ENCODE measurements around the gene PFKL. TPM values are rescaled to one million over a fixed set of nuclear protein-coding genes. Genes with fewer than 3 reads are reported as not detected.

Gene PFKL
- total RNA-seq, 1 donor = 106 TPM

DNA sequence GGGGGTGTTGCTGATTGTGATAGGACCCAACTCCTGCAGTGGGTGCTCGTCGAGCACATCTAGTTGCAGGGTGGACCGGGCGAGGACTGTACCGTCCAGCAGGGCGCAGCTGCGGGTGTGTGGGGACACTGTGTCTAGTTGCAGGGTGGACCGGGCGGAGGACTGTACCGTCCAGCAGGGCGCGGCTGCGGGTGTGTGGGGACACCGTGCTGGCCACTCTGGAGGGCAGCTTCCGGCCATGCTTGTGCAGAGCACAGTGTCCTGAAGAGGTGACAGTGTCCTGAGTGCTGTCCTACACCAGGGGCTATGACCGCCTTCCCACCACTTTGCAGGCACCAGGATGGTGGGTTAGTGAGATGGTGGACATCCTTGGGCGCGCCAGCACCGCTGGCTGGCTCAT, 49.0 kb downstream of the PFKL start:
- no peak overlapping the region for H3K4me3 ChIP-seq (ENCODE audit: low read depth, low read length)
- DNase-seq (ENCODE audit: low read depth) = no peak
- TF ChIP-seq, protein P1, sequence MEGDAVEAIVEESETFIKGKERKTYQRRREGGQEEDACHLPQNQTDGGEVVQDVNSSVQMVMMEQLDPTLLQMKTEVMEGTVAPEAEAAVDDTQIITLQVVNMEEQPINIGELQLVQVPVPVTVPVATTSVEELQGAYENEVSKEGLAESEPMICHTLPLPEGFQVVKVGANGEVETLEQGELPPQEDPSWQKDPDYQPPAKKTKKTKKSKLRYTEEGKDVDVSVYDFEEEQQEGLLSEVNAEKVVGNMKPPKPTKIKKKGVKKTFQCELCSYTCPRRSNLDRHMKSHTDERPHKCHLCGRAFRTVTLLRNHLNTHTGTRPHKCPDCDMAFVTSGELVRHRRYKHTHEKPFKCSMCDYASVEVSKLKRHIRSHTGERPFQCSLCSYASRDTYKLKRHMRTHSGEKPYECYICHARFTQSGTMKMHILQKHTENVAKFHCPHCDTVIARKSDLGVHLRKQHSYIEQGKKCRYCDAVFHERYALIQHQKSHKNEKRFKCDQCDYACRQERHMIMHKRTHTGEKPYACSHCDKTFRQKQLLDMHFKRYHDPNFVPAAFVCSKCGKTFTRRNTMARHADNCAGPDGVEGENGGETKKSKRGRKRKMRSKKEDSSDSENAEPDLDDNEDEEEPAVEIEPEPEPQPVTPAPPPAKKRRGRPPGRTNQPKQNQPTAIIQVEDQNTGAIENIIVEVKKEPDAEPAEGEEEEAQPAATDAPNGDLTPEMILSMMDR (IDR thresholded peaks at IDR 0.05; ENCODE audit: insufficient read depth, low read depth, low read length) = no peak

DNA sequence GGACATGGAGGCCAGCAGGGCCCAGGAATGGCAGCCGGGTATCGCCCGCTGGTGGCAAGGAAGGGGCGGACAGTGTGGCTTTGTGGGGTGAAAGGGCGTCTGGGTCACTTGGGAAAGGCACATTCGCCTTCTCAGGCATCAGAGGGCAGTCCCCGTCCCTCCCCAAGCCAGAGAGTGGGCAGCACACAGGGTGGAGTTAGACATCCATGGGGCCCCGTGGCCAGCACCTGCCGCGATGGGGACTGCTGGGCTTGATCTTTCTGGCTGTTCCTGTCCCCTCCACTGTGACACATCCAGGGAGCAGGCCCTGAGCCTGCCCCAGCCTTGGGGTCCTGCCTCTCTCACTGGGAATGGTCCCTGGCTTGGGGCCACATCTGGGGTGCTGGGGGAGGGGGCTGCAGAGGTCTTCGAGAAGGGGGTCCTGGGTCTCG, 49.6 kb downstream of the PFKL start:
- no peak for DNase-seq (ENCODE audit: low read depth)
- TF ChIP-seq, protein P1 (IDR thresholded peaks at IDR 0.05; ENCODE audit: insufficient read depth, low read depth, low read length) = no peak

GRCh38 chr21:44349847-44350772, 50.3 kb downstream of the PFKL start:
- no peak for DNase-seq (ENCODE audit: low read depth)
- TF ChIP-seq, protein P1 (IDR thresholded peaks at IDR 0.05; ENCODE audit: insufficient read depth, low read depth, low read length) = no peak
- H3K4me3 ChIP-seq (ENCODE audit: low read depth, low read length) = no peak overlapping the region

More for the DNA sequence above, 49.6 kb downstream of the PFKL start:
- no peak overlapping the region for H3K4me3 ChIP-seq (ENCODE audit: low read depth, low read length)

DNA sequence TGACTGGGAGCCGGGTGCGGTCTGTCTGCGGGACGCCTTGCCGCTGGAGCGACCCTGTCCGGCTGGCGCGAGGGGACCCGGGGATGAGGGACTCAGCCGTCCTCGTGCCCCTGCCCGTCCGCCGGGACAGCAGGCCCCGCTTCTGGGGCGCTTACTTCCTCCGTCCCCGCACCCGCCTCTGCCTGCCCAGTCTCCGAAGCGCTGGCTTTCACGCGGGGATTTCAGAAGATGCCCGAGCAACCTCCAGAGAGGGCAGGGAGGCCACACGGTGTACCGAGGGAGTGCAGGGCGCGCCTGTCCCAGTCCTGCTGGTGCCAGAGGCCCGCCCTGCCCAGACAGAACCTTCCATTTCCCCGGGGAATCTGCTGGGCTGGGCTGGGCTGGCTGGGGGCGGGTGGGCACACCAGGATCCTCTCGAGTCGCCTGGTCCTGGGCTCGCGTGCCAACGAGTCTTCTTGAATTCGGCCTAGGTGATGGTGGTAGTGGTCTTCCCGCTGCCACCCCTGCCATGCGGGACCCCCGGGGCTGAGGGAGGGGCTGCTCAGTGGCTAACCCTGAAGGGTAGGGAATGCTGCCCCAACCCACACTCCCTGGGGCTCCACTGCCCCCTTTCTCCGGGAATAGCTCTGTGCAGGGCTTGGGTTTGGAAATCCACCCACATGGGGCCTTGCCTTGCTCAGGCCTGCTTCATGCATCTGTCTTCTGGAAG, 51.1 kb downstream of the PFKL start:
- TF ChIP-seq, protein P1 (IDR thresholded peaks at IDR 0.05; ENCODE audit: insufficient read depth, low read depth, low read length) = no peak
- no peak for DNase-seq (ENCODE audit: low read depth)
- no peak overlapping the region for H3K4me3 ChIP-seq (ENCODE audit: low read depth, low read length)

DNA sequence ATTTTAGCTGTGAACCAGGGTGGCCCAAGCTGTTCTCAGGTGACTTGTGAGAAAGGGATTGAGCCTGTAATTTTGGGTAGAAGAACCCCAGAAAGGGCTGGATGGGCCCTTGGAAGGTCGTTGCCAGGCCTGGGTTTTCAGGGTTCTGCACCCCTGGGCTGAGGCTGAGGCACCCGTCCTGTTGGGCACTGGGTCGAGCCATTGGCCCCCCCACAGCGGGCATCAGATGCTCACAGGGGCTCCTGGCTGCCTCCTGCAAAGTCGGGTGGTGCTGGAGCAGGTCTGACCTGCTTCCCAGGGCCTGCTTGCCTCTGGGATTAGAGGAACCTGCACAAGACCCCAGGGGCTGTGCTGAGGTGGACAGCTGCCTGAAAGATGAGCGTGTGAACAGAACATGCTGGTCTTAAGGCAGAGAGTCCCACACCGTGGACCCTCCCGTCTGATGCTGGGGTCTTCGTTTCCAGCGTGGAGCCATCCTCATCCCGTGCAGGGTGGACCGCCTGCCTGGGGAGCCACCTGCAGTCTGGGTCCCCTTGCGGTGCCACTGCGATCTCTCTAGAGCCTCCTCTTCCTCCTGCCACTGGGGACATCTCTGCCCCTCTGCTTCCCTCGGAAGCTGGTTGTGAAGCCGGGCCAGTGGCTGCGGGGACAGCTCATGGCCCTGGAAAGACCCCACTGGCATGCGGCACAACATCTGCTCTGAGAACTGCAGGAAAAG, 51.8 kb downstream of the PFKL start:
- TF ChIP-seq, protein P1 (IDR thresholded peaks at IDR 0.05; ENCODE audit: insufficient read depth, low read depth, low read length) = no peak
- no peak for DNase-seq (ENCODE audit: low read depth)
- no peak overlapping the region for H3K4me3 ChIP-seq (ENCODE audit: low read depth, low read length)

DNA sequence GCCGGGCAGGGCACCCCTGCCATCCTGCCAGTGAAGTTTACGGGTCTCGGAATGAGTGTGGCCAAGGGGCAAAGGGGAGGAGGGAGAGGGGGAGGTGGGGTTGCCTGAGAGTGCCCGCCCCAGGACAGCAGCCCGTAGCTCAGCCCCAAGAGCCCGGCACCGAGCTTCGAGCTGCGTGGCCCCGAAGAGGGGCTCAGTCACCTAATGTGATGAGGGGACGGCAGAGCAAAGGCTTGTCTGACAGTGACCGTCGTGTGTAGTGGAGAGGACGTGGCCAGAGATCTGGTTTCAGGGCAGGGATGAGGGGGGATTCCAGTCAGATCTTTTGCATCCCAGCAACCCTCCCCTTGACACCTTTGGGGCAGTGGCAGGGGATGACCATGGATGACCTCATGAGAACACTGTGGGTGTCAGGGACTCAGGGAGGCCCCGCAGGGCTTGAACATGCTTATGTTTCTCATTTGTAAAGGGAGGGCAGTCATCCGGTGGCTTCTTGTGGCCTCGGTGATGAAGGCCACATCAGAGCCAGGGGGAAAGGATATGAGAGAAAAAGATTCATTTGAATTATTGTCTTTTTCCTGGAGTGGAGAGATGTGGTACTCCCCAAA, 52.5 kb downstream of the PFKL start:
- TF ChIP-seq, protein P1 (IDR thresholded peaks at IDR 0.05; ENCODE audit: insufficient read depth, low read depth, low read length) = no peak
- no peak for DNase-seq (ENCODE audit: low read depth)
- H3K4me3 ChIP-seq (ENCODE audit: low read depth, low read length) = no peak overlapping the region

Data from fibroblast of villous mesenchyme (primary cell).